Panc1 (cell line): ENCODE results near the gene EIF2D. TPM values are rescaled to one million over a fixed set of nuclear protein-coding genes. Genes with fewer than 3 reads are reported as not detected.

ENCODE experiments used
- ATAC-seq: fragments of 200-7000 bp; cut with Tn5 transposase; 2 replicates; pipeline ENCODE4 v1.9.1; 2020; ENCODE audit warnings: mild to moderate bottlenecking, moderate library complexity
- BruUV-seq: library from RNA; stranded (reverse); fragments of 400-500 nt; replicated peaks from 2 replicates; lab custom pipeline; 2021; lab: Mats Ljungman, UMichigan
- CTCF ChIA-PET: fragments of 300-600 bp; sonication (Branson Sonifier 250); formaldehyde crosslinking; loops from one replicate; lab custom pipeline; 2022; ENCODE audit warnings: antibody characterized with exemption; lab: Charles Lee
- POLR2A ChIA-PET: fragments of 300-600 bp; sonication (Branson Sonifier 250); formaldehyde crosslinking; loops from one replicate; lab custom pipeline; 2022; ENCODE audit warnings: antibody characterized with exemption; lab: Charles Lee
- DNase-seq: peaks from one replicate; pipeline ENCODE4 v3.0.0-alpha.2; 2010; ENCODE audit warnings: low read depth, low spot score
- H3K27ac ChIP-seq: 2 replicates; pipeline ENCODE4 v1.5.1; 2011; ENCODE audit warnings: mild to moderate bottlenecking, low read length, inconsistent platforms
- H3K27me3 ChIP-seq: fragments of 200-500 bp; sonication (Bioruptor generic); 2 replicates; pipeline ENCODE4 v1.6.0; 2014; ENCODE audit warnings: low read length, inconsistent platforms; ENCODE audit not compliant: control insufficient read depth, insufficient read depth
- H3K36me3 ChIP-seq: fragments of 200-500 bp; sonication (Bioruptor generic); 2 replicates; pipeline ENCODE4 v1.5.1; 2014; ENCODE audit warnings: inconsistent platforms, mild to moderate bottlenecking, low read length, moderate library complexity; ENCODE audit not compliant: control insufficient read depth, insufficient read depth
- H3K4me1 ChIP-seq: 2 replicates; pipeline ENCODE4 v1.5.1; 2011; ENCODE audit warnings: inconsistent platforms, mild to moderate bottlenecking, low read length, moderate library complexity; ENCODE audit not compliant: control insufficient read depth, insufficient read depth
- H3K4me3 ChIP-seq, 2 experiments: 2 replicates each; pipeline ENCODE4 v1.5.1; 2011 to 2012; ENCODE audit warnings: low read depth in 2 of 2, low read length in 2 of 2, mild to moderate bottlenecking in 2 of 2, inconsistent platforms in 1 of 2, moderate library complexity in 1 of 2
- H3K9me3 ChIP-seq: fragments of 200-500 bp; sonication (Bioruptor generic); 2 replicates; pipeline ENCODE4 v1.5.1; 2014; ENCODE audit warnings: low read depth, mild to moderate bottlenecking, inconsistent platforms, low read length, moderate library complexity; ENCODE audit not compliant: control insufficient read depth, insufficient read depth
- POLR2AphosphoS5 ChIP-seq: IDR thresholded peaks from 2 replicates; pipeline ENCODE4 v1.6.1; 2012; ENCODE audit warnings: mild to moderate bottlenecking, low read depth, low read length, moderate library complexity
- SIN3A ChIP-seq: IDR thresholded peaks from 2 replicates; pipeline ENCODE4 v1.6.1; 2012; ENCODE audit warnings: low read depth, mild to moderate bottlenecking, low read length, moderate library complexity, borderline replicate concordance; ENCODE audit not compliant: insufficient read depth
- TCF7L2 ChIP-seq: IDR thresholded peaks from 2 replicates; pipeline ENCODE4 v1.6.1; 2011; ENCODE audit warnings: mild to moderate bottlenecking, low read depth, low read length, inconsistent platforms
- in situ Hi-C: cut with HindIII; loops from 2 replicates; pipeline ENCODE4 v1.10.0; 2016; ENCODE audit warnings: low sequenced_read_pairs, low pct_unique_long_range_greater_than_20kb
- intact Hi-C: fragments of 100-400 bp; cut with micrococcal nuclease; formaldehyde crosslinking; loops from one replicate; pipeline ENCODE4 v1.10.0; 2022; ENCODE audit not compliant: unreplicated experiment
- total RNA-seq: library from RNA; stranded (reverse); gene quantifications from one replicate; pipeline ENCODE4 v1.2.1, GENCODE V29; 2021; ENCODE audit not compliant: unreplicated experiment
- TF ChIP-seq, protein P1 (sequence below), 2 experiments: IDR thresholded peaks; 2 replicates each; pipeline ENCODE4 v1.6.1; 2011 to 2012; ENCODE audit warnings: low read depth in 2 of 2, control low read depth in 1 of 2, low read length in 1 of 2, mild to moderate bottlenecking in 1 of 2, moderate library complexity in 1 of 2; ENCODE audit not compliant: insufficient read depth in 1 of 2
- TF ChIP-seq, protein P2 (sequence below): fragments of 450-650 bp; IDR thresholded peaks from 2 replicates; pipeline ENCODE4 v1.5.1; 2017; ENCODE audit warnings: mild to moderate bottlenecking

EIF2D gene
- total RNA-seq, 1 experiment from 2014 or later: 28.7 TPM

DNA sequence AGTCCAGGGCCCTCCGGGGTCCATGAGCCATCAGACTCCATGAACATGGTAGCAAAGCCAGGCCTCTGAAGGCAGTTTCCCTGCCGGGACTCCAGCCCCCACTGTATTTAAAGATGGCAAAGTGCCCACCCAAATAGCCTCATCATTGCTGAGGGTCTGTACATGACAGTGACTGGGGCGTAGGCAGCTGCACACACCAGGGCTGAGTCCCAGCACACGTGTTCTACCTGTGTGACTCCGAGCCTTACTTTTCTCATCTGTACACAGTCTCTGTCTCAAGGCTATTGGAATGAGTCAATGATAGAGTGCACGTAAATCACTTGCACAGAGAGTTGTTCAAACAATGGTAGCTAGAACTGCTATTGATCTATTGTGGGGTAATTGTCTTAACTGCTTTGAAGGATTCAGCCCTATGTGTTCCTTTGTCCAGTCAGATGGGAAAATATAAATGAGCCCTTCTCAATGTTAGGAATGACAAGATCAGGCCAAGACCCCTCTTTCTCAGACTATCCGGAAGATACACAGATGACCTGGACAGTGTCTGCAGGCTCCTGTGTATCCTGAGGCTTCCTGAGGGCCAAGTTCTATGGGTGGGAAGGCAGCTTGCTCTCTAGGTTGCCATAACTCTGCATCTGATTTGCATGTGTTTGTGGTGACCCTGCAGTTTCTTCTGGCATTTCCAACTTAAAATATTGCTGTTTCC is 56.1 kb downstream of the EIF2D start:
- no peak for ATAC-seq

DNA sequence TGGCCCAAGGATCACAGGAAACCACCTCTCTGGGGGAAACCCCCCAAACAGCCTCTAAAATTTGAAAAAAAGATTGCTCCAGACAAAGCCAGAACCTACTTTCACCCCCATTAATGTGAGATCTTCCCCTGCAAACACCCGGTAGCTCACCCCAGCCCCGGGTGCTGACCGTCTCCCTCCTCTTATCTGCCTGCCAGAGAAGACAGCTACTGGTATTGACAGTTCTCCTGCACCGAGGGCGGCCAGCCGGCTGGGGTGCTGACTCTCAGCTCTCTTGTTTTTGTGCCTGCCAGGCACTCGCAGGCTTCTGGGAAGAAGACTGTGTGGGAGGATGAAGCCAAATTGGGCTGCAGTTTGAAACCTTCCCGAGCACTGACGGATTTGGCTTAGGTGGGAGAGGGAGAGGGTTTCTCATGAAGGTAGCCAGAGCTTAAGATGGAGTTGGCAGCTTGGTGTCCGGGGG is 56.8 kb downstream of the EIF2D start:
- Histone ChIP-seq H3K4me3 (no peak overlapping the region), H3K9me3 (no peaks in the 10 kb centered on the region), H3K27me3 (peaks cover 4% of the 10 kb centered on the region; the same call in 1 of the 2 replicates), H3K27ac (no peak overlapping the region), H3K4me1 (peaks cover 4% of the 10 kb centered on the region; the same call in 1 of the 2 replicates), H3K36me3 (no peaks in the 10 kb centered on the region)
- POLR2A ChIA-PET: interaction anchor here (0.6 kb wide), 1 partner anchor 478 kb away, joined by 14 read pairs; no protein-coding TSS in a partner anchor
- TF ChIP-seq, protein P1, sequence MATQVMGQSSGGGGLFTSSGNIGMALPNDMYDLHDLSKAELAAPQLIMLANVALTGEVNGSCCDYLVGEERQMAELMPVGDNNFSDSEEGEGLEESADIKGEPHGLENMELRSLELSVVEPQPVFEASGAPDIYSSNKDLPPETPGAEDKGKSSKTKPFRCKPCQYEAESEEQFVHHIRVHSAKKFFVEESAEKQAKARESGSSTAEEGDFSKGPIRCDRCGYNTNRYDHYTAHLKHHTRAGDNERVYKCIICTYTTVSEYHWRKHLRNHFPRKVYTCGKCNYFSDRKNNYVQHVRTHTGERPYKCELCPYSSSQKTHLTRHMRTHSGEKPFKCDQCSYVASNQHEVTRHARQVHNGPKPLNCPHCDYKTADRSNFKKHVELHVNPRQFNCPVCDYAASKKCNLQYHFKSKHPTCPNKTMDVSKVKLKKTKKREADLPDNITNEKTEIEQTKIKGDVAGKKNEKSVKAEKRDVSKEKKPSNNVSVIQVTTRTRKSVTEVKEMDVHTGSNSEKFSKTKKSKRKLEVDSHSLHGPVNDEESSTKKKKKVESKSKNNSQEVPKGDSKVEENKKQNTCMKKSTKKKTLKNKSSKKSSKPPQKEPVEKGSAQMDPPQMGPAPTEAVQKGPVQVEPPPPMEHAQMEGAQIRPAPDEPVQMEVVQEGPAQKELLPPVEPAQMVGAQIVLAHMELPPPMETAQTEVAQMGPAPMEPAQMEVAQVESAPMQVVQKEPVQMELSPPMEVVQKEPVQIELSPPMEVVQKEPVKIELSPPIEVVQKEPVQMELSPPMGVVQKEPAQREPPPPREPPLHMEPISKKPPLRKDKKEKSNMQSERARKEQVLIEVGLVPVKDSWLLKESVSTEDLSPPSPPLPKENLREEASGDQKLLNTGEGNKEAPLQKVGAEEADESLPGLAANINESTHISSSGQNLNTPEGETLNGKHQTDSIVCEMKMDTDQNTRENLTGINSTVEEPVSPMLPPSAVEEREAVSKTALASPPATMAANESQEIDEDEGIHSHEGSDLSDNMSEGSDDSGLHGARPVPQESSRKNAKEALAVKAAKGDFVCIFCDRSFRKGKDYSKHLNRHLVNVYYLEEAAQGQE (IDR thresholded peaks at IDR 0.05; ENCODE audit: insufficient read depth in 1 of 2, low read depth in 2 of 2, low read length in 1 of 2): no peak
- no peak for TF ChIP-seq POLR2AphosphoS5
- TF ChIP-seq, protein P2, sequence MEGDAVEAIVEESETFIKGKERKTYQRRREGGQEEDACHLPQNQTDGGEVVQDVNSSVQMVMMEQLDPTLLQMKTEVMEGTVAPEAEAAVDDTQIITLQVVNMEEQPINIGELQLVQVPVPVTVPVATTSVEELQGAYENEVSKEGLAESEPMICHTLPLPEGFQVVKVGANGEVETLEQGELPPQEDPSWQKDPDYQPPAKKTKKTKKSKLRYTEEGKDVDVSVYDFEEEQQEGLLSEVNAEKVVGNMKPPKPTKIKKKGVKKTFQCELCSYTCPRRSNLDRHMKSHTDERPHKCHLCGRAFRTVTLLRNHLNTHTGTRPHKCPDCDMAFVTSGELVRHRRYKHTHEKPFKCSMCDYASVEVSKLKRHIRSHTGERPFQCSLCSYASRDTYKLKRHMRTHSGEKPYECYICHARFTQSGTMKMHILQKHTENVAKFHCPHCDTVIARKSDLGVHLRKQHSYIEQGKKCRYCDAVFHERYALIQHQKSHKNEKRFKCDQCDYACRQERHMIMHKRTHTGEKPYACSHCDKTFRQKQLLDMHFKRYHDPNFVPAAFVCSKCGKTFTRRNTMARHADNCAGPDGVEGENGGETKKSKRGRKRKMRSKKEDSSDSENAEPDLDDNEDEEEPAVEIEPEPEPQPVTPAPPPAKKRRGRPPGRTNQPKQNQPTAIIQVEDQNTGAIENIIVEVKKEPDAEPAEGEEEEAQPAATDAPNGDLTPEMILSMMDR: no peak
- no peak for TF ChIP-seq SIN3A
- no peak for TF ChIP-seq TCF7L2
- intact Hi-C loops (no loop called here), in situ Hi-C loops (no loop called here)
- no TSS peak for BruUV-seq
- no peak for ATAC-seq
- CTCF ChIA-PET: interaction anchor here (1.1 kb wide), 1 partner anchor 57 kb away, joined by 4 read pairs; the partner anchor contains the start of gene EIF2D
- no peak for DNase-seq

More for the DNA sequence above, 56.1 kb downstream of the EIF2D start:
- Histone ChIP-seq H3K36me3 (no peaks in the 10 kb centered on the region), H3K9me3 (no peaks in the 10 kb centered on the region), H3K4me1 (peaks cover 4% of the 10 kb centered on the region; the same call in 1 of the 2 replicates), H3K27me3 (peaks cover 4% of the 10 kb centered on the region; the same call in 1 of the 2 replicates), H3K4me3 (no peak overlapping the region), H3K27ac (no peak overlapping the region)
- TF ChIP-seq SIN3A (no peak), TCF7L2 (no peak), POLR2AphosphoS5 (no peak)
- TF ChIP-seq, protein P2: no peak
- TF ChIP-seq, protein P1 (IDR thresholded peaks at IDR 0.05; ENCODE audit: insufficient read depth in 1 of 2, low read depth in 2 of 2, low read length in 1 of 2): no peak
- in situ Hi-C loops: no loop called here
- intact Hi-C loops: no loop called here
- CTCF ChIA-PET: interaction anchor here (1.1 kb wide), 1 partner anchor 56 kb away, joined by 4 read pairs; the partner anchor contains the start of gene EIF2D
- POLR2A ChIA-PET: no interaction called here
- DNase-seq: no peak
- no TSS peak for BruUV-seq
